Stimulated activated CD8-positive, alpha-beta memory T cell treated with anti-CD3 and anti-CD28 coated beads, Interleukin-7, amount 100 ng/mL, for 48 hours (primary cell): Measurements from ENCODE around the gene BGLAP.
"Not testable (repeated sequence)": the region's sequence is repeated elsewhere in the genome, so short reads cannot be mapped to it uniquely, and the experiment has no call there.

ENCODE experiments used
- DNase-seq, 2 donors: peaks; one replicate each; pipeline ENCODE4 v3.0.0-alpha.2; 2020; ENCODE audit warnings: low read depth in 1 of 2; ENCODE audit errors: extremely low read depth in 1 of 2

BGLAP gene

DNA sequence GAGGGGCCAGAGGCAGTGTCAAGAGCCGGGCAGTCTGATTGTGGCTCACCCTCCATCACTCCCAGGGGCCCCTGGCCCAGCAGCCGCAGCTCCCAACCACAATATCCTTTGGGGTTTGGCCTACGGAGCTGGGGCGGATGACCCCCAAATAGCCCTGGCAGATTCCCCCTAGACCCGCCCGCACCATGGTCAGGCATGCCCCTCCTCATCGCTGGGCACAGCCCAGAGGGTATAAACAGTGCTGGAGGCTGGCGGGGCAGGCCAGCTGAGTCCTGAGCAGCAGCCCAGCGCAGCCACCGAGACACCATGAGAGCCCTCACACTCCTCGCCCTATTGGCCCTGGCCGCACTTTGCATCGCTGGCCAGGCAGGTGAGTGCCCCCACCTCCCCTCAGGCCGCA, at the start of gene BGLAP:
TSS of gene BGLAP (plus strand) at position 259 of the 400 bp plus-strand sequence. CDS start at position 307, 48 bp downstream.
- no peak for DNase-seq

DNA sequence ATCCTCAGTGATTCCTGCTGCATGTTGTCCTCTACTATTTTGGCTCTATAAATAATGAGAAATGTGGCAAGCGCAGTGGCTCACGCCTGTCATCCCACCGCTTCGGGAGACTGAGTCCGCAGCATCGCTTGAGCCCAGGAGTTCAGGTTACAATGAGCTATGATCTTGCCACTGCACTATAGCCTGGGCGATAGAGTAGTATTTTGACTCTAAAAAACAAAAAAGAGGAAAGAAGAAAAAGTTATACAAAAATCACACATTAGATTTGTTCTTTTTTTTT, 48.8 kb upstream of the BGLAP start:
- no peak for DNase-seq

DNA sequence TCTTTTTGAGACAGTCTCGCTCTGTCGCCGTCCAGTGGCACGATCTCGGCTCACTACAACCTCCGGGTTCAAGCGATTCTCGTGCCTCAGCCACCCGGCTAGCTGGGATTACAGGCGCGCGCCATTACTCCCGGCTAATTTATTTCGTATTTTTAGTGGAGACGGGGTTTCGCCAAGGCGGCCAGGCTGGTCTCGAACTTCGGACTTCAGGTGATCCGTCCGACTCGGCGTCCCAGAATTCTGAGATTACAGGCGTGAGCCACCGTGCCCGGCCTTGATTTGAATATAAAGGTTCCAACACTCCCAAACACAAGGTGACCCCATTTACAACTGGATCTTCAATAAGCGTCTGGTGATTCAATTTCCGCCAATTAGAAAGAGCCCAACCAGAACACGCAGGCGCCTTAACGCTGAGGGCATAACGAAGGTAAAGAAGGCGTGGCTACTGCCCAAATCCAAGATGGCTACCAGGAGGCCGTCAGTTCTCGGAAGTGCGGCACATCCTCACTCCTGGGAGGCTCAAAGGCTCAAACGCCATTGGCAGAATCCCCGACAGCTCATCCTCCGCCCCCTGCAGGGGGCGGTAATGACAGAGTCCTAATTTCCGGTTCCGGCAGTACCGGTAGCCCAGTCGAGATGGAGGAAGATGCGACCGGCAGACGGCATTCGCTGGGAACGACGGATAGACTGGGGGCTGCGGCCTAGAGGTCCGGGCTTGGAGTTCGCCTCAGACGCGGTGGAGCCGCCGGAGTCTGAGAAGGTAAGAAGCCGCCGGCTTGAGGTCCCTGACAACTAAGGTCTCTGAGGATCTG, 48.3 kb upstream of the BGLAP start, which contains the start of gene SLC25A44:
TSS of gene SLC25A44 (plus strand) at position 617 of the 812 bp plus-strand sequence. CDS start 5,744 bp downstream, outside the sequence.
- peak; percentile 87 to 96 for DNase-seq

DNA sequence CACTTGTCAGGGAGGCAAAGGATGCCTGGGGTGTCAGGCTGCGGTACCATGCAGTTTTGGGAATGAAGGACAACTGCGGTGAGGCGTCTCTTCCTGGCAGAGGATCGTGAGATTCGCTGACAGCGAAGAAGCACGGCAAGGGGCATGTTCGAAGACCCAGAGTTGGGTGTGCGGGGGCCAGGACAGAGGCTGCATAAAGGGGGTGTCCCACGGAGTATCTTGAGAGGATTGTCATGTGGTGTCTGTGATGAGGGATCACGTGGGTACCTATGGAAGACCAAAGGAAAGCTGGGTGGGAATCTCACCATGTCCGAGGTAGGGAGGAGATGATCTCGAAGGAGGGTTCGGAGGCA, 47.7 kb upstream of the BGLAP start:
- no peak for DNase-seq

DNA sequence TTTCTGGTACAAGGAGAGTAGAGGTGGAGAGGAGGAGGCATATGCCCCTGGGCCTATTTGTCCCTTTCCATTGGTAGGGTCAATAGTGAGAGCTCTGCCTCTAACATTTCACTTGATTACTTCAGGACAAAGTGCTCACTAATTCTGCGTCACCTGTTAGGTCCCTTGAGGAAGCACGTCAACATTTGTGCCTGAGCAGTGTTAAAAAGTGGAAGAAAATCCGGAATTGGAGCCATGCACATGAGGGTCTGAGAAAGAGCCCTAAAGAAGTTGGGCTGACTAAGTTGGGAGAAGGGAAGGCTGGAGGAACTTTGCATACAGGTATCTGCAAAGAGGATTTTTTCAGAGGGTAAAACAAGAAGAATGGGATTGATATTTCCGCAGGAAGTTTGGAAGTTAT, 46.1 kb upstream of the BGLAP start:
- DNase-seq = no peak

DNA sequence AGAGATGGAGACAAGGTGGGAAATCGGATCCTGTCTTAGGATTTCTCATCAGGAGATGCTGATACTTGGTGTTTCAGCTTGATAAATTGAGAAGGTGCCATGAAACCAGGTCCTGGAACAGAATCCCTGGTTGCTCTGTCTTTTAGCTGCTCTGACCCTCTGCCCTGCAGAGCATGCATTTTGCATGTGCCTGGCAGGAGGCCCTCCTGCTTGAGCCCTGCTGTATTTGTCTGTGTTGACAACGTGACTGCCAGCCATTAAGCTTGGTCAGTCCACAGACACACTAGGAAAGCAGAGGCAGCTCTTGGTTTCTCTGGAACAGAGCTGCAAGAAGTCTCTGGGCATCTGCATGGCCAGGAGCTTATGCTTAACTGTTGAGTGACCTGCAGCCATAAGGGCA, 45.5 kb upstream of the BGLAP start:
- no peak for DNase-seq

DNA sequence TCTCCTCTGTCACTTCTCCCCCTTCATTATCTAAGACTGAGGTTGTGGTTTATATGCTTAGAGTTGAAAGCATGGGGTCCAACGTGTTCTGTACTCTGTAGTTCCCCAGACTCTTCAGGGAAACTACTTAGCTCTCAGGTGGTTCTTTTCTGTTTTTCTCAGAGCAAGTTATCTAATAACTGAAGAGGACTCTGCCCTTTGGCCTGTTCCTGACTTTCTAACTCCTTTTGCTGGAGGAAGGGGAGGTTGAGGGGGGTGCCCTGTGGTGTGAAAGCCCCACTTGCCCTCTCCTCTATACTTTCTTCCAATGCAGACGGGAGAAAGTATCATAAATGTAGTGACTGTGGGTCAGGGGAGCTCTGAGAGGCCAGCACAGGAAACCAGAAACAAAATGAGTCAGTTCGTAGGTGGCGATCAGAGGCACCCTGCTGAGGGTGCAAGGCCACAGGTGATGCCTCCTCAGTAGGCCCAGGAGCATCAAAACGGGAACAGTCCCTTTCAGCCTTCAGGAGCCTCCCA, 43.1 kb upstream of the BGLAP start:
- no peak for DNase-seq

DNA sequence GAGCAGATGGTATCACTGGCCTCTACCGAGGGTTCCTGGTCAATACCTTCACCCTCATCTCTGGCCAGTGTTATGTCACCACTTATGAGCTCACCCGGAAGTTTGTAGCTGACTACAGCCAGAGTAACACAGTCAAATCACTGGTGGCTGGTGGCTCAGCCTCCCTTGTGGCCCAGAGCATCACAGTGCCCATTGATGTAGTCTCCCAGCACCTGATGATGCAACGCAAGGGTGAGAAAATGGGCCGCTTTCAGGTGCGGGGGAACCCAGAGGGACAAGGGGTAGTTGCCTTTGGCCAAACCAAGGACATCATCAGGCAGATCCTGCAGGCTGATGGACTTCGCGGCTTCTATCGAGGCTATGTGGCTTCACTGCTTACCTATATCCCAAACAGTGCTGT, 41.9 kb upstream of the BGLAP start:
- DNase-seq = no peak

DNA sequence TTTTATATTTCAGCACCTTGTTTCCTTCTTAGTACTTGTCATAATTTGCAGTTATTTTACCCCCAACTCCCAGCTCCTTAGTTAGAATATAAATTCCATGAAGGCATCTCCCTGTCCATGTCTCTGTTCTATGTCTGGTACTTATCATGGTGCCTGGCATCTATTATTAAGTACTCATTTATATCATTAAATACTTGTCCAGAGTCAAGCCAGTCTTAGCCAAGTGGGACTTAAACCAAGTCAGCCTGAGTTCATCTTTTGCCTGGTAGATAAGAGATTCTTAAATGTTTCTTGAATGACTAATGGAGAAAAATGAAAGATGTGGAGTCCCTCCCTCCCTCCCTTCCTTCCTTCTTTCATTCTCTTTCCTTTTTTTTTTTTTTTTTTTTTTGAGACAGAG, 38.7 kb upstream of the BGLAP start:
- DNase-seq = no peak

DNA sequence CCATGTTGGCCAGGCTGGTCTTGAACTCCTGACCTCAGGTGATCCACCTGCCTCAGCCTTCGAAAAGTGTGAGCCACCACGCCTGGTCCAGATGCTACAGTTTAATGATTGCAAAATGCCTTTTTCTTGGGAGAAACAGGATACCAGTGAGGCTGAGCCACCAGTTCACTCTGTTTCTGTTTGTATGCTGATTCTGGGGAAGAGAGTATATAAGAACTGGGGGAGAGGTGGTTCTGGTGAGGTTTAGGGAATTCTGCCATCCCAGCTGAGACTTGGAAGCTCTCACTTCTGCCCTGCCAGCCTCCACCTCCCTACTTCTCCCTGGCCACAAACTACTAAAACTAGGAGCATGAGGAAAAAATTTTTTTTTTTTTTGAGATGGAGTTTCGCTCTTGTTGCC, 37.3 kb upstream of the BGLAP start:
- DNase-seq = no peak

DNA sequence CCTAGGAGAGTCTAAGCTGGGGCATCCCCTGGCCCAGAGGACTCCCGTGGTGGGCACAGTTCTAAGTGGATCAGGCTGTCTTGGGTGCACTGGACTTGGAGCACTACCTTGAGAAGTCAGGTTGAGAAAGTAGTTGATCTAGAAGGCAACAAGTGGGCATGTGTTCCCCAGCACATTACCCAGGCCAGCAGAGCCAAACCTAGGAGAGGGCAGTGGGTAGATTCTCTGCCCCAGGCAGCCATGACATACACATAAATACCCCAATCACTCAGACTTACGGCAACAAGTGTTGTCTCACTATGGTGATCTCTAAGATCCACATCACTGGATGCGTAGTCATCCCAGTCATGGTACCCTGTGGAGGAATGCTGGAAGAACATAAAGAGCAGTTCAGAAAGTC, 30.7 kb upstream of the BGLAP start:
- no peak for DNase-seq

DNA sequence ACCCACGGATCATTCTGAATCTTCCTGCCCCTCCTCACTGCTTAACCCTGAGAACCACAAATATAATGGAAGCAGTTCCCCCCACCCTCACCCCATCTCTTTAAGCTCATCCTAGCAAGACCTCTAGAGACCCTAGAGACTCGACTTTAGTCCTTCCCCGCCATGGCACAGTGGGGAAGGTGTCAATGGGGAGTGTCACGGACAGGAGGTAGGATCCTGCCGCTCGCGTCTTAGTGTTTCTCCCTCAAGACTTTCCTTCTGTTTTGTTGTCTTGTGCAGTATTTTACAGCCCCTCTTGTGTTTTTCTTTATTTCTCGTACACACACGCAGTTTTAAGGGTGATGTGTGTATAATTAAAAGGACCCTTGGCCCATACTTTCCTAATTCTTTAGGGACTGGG, 29.9 kb upstream of the BGLAP start:
- DNase-seq = no peak

DNA sequence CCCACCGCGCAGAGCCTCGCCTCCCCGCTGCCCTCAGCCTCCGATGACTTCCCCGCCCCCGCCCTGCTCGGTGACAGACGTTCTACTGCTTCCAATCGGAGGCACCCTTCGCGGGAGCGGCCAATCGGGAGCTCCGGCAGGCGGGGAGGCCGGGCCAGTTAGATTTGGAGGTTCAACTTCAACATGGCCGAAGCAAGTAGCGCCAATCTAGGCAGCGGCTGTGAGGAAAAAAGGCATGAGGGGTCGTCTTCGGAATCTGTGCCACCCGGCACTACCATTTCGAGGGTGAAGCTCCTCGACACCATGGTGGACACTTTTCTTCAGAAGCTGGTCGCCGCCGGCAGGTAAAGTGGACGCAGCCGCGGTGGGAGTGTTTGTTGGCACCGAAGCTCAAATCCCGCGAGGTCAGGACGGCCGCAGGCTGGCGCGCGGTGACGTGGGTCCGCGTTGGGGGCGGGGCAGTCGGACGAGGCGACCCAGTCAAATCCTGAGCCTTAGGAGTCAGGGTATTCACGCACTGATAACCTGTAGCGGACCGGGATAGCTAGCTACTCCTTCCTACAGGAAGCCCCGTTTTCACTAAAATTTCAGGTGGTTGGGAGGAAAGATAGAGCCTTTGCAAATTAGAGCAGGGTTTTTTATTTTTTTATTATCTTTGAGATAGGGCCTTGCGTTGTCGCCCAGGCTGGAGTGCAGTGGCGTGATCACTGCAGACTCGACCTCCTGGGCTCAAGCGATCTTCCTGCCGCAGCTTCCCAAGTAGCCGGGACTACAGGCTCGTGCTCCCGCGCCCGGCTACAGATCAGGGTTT, 28.9 kb upstream of the BGLAP start, which contains the start of gene PMF1:
TSS of gene PMF1 (plus strand) at position 175 of the 811 bp plus-strand sequence. CDS start at position 184, 9 bp downstream.
- DNase-seq = peak; percentile 92 to 97

DNA sequence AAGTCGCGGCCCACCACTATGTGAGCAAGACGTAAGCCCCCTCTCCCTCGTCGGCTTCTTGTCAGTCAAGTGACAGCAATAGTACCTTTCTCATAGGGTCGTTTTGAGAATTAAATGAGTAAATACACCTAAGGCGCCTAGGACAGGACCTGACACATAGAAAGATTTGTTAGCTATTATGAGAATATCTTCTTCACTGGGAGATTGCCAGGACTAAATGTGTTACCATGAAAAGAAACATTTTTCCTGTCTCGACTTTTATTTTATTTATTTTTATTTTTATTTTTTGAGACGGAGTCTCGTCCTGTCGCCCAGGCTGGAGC, 28.4 kb upstream of the BGLAP start:
- no peak for DNase-seq

DNA sequence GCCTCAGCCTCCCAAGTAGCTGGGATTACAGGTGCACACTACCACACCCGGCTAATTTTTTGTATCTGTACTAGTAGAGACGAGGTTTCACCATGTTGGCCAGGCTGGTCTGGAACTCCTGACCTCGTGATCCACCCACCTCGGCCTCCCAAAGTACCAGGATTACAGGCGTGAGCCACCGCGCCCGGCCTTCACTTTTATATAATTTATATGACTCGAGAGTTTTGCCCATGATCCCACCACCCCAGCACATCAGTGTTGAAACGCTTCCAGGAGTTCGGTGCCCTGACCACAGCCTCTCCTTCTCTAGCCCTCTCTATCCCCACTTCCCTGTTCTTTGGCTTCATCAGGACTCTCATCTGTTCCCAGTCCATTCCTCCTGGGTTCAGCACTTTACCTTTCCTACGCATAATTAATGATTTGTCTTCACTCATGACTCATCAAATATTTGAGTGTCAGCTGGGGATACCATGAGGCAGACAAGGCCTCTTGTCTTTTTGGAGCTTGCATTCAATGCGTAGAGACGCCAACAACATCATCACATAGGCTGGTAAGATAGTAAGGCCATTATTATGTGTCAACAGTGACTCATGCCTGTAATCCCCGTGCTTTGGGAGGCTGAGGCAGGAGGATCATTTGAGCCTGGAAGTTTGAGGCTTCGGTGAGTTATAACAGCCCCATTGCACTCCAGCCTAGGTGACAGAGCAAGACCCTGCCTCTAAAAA, 27.8 kb upstream of the BGLAP start:
- no peak for DNase-seq

DNA sequence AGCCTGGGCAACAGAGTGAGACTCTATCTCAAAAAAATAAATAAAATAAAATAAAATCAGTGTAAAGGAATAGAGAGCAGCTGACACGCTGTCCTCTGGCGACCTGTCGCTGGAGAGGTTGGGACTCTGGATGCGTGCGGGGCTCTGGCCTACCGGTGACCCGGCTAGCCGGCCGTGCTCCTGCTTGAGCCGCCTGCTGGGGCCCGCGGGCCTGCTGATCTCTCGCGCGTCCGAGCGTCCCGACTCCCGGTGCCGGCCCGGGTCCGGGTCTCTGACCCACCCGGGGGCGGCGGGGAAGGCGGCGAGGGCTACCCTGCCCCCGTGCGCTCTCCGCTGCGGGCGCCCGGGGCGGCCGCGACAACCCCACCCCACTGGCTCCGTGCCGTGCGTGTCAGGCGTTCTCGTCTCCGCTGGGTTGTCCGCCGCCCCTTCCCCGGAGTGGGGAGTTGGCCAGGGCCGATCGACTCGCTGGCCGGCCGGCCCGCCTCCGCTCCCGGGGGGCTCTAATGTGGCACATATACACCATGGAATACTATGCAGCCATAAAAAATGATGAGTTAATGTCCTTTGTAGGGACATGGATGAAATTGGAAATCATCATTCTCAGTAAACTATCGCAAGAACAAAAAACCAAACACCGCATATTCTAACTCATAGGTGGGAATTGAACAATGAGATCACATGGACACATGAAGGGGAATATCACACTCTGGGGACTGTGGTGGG, 25.5 kb upstream of the BGLAP start:
- DNase-seq = not testable (repeated sequence)

DNA sequence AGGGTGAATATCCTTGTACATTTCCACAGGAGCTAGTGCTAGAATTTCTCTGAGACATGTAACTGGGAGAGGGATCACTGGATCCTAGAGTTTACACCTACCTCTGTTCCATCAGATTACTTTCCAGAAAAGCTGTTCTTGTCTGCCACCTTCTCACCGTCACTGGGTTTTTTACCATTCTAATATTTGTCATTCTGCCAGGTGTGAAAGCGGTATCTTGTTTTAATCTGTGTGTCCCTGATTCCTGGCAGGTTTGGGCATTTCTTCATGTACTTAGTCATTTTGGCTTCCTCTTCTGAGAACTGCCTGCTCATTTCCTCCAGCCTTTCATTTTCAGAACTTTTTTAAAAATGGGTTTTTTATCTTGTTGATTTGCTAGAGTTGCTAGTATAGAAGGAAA, 24.1 kb upstream of the BGLAP start:
- DNase-seq = no peak

DNA sequence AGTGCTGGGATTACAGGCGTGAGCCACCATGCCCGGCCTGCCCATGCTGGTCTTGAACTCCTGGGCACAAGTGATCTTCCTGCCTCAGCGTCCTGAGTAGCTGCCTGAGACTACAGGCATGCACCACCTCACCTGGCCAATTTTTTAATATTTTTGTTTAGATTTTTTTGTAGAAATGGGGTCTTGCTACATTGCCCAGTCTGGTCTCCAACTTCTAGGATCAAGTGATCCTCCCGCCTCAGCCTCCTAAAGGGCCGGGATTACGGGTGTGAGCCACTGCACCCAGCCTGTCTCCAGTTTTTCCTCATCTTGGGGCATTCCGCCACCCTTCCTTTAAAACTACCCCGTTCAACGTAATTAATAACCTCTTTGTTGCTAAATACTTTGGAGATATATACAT, 21.8 kb upstream of the BGLAP start:
- DNase-seq = no peak

DNA sequence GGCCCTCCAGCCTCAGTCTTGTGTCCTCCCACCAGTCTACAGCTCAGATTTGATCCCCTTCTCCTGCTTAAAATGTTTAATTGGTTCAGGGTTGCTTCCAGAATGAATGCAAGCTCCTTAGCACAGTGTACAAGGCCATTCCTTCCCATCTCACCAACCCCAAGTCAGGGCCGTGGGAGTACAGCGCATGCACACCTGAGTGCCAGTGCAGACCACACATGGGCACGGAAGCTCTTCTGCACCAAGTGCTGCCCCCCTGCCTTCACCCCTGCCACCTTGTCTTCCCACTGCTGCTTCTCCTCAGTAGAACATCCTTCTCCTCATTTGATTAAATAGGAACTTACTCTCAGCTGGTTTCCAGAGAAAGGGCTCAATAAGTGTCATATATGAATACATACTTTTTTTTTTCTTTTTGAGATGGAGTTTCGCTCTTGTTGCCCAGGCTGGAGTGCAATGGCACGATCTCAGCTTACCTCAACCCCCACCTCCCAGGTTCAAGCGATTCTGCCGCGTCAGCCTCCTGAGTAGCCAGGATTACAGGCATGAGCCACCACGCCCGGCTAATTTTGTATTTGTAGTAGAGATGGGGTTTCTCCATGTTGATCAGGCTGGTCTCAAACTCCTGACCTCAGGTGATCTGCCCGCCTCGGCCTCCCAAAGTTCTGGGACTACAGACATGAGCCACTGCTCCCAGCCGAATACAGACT, 19.8 kb upstream of the BGLAP start:
- no peak for DNase-seq

DNA sequence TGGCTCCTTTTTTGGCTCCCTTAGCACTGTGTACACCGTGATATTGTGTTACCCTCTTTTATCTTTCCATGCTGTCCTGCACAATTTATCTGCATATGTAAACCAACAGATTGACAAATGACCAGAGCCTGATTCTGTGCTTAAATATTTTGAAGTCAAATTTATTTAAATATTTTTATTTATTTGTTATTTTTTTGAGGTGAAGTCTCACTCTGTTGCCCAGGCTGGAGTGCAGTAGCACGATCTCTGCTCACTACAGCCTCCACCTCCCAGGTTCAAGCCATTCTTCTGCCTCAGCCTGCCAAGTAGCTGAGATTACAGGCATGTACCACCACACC, 16.3 kb upstream of the BGLAP start:
- no peak for DNase-seq
